HG03060 (cell line): ENCODE measurements around the gene ANKRD1.
"Not testable (repeated sequence)": the region's sequence is repeated elsewhere in the genome, so short reads cannot be mapped to it uniquely, and the experiment has no call there.

Experiments used
- ATAC-seq: cut with Tn5 transposase; IDR thresholded peaks from one replicate; pipeline ENCODE4 v1.9.1; 2021; ENCODE audit warnings: low read depth, moderate number of reproducible peaks; ENCODE audit not compliant: unreplicated experiment

ANKRD1 gene

DNA sequence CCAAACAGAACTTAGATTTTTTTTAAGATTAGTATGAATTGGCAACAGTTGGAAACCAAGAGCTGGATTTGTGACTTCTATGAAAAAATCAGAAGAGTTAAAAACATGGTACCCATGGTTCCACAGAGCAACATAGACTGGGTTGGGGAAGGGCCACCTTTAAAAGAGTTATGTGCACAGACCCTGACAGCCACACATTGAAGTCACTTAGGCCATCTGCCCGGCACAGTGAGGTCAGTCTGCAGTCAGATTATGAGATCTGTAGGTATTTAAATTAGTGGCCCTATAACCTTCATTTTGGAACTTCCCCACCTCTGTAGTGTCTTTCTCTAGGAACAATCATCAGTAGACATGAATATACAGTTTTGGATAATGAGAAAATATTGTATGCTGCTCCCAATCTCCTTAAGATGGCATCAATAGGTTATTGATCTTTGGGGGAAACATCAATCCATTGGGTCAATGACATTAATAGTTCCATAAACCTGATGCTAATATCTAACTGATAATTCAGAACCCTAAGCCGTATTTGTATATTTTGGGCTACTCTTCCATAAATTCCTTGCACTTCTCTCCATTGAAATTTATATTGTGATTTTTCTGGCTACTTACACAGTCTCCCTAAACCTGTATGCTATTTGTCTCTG lies 7.0 kb downstream of the ANKRD1 start:
- ATAC-seq = no peak

DNA sequence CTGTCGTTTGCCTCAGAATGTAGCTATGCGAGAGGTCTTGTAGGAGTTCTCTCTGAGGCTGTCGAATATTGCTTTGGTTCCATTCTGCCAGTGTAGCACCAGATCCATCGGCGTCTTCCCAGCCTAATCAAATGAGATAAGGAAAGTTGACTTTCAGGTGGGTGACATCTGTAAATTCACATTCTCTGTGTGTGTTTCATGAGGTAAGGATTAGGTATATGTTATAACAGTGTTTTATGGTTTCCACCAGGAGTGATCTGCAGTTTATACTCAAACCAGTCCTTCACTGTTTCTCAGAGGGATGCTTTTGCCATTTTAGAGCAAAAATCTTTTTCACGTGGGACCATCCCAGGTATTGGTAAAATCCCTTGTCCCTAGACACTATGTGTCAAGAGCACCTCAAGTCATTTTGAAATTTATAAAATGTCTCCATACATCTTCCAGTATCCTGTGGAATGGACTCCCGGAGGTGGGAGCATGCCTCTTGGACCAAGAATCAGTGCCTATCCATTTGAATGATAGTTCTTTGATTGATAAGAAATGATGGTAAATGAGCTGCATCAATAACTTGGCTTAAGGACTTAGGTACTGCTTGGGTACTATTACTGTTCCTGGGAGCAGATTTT lies 7.9 kb downstream of the ANKRD1 start:
- no peak for ATAC-seq

DNA sequence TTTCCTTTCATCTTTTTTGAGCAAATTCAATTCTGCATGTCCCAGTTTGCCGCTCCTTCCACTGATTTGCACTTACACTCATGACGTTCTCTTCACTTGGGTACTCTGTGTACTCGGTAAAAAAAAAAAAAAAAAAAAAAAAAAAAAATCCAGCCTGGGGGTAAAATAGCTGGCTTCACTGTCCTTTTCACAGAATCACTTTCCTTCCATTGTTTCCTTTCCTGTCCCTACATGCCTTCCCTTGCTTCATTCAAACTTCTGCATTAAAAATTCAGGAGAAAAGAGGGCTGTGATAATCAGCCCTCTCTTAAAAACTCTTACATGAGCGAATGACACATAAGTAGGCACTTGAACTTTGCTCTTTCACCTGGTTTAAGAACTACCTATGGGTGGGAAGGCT lies 8.7 kb downstream of the ANKRD1 start:
- ATAC-seq = no peak

DNA sequence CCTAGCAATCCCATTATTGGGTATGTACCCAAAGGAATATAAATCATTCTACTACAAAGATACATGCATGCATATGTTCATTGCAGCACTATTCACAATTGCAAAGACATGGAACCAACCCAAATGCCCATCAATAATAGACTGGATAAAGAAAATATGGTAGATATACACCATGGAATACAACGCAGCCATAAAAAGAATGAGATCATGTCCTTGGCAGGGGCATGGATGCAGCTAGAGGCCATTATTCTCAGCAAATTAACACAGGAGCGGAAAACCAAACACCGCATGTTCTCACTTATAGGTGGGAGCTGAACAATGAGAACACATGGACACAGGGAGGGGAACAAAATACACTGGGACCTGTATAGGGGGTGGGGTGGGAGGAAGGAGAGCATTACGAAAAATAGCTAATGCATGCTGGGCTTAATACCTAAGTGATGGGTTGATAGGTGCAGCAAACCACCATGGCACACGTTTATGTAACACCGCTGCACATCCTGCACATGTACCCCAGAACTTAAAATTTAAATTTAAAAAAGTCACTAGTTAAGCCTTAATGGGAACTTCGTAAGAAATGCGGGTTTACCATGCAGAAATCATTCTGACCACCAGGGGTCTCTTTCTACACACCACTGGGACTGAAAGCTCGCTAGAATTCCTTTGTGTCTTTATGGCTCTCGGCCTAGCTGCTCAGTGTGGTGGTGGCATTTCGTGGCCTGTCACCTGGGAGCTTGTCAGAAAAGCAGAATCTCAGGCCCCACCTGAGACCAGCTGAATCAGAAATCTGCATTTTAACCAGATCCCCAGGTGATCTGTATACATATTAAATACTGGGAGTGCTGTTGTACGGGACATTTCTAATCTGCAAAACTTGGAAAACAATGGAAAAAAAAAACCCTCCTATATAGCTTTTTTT lies 9.5 kb downstream of the ANKRD1 start:
- no peak for ATAC-seq

DNA sequence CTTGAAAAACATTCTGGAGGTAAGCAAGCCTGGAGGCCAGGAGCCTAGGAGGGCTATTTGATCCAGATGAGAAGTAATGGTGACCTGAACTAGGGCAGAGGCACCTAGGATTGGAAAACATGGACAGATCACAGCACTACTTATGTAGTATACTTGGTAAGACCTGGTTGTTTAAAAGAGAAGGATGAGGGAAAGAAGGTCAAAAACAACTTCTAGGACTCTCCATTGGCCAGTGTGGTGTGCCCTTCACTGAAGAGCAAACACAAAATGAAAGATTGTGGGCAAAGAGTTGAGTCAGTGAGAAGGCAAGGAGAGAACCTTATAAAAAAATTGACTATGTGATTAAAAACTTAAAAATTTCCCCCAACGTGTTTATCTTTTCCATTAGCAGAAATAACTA lies 14.3 kb downstream of the ANKRD1 start:
- ATAC-seq = no peak

DNA sequence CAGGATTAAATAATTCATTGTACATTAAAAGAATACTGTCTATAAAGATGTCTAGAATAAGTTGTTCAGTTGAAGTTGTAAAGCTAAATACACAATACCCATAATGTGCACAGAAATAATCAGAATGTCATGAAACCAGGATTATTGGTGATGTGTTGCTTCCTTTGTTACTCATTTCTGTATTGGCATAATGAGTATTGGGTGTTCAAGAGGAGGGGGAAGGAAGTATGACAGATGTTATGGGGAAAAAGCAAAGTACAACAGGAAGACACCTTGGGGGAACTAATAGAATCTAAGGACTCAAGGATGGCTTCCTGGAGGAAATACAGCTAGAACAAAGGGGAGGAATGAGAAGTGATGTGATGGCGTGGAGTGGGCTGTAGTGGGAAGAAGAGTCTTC lies 15.0 kb downstream of the ANKRD1 start:
- ATAC-seq = no peak

DNA sequence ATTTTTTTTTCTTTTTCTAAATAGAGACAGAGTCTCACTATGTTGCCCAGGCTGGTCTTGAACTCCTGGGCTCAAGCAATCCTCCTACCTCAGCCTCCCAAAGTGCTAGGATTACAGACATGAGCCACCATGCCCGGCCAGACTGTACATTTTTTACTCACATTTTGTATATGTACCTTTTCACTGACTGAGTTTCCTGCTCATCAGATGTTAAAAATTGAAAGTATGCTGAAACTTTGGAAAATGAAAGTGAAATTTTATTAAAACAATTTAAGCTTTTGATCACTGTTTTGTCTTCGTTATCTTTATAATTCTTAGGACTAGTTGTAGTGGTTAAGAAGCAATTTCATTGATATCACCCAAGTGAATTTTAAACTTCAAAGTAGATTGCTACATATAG lies 24.0 kb downstream of the ANKRD1 start:
- not testable (repeated sequence) for ATAC-seq

DNA sequence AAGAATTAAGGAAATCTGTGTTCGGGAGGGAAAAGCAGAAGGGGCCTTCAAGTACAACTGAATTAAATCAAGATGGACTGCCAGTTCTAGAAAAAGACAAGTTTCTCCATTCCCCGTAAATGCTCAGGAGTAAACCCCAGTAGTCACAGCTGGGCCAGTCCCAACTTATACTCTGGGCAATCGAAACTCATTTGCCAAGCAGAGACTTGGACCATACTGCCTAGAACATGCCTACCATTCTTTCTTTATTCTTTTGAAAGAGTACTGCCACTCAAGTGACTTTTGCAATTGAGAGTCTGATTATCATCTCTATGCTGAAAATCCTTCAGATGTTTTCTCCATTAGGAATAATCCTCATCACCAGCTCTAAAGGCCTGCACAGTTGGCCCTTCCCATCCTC lies 27.7 kb downstream of the ANKRD1 start:
- no peak for ATAC-seq

DNA sequence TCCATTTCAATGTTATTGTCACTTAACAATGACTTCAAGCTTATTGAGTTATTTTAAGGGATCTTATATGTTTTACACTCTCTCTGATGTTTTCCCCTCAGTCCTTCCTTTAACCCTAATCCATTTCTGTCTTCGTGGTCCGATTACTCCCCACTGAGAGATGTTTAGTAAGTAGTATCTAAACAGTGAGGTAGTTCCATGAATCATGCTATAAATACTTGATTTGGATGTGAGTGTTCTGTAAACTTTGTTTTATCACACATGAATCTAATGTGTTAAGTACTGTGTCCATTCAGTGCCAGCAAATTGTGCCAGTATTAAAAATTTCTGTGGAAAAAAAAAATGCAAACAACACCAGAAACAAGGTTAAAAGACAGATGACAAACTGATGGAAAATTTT lies 30.5 kb downstream of the ANKRD1 start:
- ATAC-seq = no peak

DNA sequence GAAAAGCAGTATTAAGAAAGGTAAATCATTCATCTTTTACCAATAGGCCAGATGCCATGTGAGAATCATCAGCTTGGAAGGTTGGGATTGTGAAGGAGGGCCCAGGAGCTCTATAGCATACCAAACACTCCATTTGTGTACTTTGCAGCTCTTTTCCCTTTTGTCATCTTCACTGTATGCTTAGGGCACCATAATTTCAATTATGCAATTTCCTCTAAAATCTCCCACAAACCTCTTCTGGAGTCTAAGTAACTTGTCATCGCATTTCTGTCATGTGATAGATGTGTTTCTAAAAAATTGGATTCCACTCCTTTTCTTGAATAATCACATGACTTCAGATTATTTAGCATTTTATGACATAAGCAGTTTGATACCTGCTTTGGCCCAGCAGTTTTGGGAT lies 31.3 kb downstream of the ANKRD1 start:
- no peak for ATAC-seq

DNA sequence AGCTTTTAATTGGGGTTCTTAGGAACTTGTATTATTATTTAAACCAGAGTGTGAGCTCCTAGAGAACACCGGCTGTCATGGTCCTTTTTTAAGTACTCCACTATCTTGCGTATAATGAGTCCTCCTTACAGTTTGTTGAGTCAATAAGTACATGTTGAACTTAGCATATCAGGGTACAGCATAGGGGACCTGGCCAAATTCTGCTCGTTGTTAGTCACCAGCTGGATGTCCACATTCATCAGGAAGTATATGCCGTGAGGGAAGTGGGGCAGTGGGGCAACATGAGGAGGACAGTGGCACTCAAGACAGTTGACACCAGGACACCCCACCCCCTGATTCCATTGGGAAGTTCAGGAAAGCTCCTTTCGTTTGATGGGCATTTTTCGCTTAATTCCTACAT lies 32.5 kb downstream of the ANKRD1 start:
- no peak for ATAC-seq

DNA sequence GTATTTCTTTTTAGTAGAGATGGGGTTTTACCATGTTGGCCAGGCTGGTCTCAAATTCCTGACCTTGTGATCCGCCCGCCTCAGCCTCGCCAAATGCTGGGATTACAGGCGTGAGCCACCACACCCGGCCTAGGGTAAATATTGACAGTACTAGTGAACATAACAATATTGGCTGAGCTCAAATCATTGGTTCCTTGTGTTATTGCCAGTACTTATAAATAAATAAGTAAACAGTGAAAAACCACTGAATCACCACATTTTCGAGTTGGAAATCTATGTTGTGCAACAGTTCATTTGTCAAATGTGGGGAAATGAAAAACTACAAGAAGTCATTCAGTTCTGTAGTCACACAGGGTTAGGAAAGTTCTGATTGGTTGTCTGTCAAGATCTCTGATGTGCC lies 33.3 kb downstream of the ANKRD1 start:
- ATAC-seq = no peak

DNA sequence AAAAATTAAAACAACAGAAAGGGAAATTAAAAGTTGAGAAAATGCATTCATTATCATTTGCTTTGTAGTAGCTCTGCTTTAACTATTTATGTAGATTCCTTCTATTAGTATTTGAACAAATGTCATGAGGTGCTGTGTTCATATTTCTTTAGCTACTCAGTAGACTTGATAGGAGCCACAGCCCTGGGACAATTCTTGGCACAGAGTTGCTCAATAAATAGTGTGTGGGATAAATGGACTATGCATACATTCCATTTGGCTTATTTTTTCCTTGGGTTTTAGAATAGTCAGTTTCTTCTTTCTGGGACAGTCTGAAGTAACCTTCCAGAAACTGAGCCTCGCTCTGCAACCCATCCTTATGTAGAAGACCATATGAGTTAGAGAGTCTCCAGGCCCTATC lies 35.7 kb downstream of the ANKRD1 start:
- no peak for ATAC-seq

DNA sequence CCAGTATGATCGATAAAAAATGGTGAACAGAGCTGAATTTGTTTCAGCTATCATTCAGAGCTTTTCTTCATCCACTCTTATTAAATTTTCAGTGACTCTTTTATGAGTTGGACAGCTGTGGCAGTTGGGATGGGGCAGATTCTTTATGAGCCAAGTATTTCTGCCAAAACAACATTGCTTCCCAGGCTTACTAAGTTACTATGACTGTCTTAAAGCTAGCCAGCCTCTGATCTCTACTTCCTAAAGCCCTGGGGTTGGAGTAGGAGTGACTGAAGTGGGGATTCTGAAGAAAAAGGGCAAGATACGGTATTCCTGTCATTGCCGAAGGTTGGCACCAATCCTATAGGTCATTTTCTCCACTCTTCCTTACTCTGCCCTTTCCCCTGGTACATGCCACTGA lies 36.5 kb downstream of the ANKRD1 start:
- no peak for ATAC-seq

DNA sequence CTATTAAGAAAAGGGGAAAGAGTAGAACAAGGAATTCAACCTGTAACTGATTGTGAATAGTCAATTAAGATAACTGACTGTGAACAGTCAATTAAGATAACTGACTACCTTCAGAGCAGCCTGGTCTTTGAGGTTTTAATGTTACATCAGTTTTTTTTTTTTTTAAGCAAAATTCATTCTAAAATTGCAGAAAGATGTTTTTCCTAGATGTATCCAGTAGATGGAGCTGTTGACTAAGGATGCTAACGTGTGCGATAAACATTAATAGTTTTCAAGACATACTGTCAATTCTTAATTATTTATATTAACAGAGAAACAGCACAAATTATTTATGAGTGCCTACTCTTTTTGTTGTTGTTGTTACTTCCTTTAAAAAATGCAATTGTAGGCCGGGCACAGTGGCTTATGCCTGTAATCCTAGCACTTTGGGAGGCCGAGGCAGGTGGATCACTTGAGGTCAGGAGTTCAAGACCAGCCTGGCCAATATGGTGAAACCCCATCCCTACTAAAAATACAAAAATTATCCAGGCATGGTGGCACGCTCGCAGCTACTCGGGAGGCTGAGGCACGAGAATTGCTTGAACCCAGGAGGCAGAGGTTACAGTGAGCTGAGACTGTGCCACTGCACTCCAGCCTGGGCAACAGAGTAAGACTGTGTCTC lies 40.7 kb downstream of the ANKRD1 start:
- not testable (repeated sequence) for ATAC-seq

DNA sequence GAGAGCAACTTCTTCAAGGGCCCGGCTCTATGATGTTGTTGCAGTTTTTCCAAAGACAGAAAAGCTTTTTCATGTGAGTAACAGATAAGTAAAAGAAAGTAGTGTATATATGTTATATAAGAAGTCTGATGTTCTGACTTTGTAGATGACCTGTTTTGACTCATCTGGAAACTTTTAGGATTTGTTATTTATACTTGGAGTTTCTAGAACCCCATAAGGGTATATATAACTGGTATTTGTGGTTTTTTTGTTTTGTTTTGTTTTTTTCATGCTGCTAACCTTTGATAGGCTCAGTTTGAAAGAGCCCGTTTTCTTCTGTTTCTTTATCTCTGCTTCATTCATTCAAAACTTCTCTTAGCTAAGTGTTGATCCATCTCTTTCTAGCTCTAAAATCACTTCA lies 41.8 kb downstream of the ANKRD1 start:
- ATAC-seq = no peak

DNA sequence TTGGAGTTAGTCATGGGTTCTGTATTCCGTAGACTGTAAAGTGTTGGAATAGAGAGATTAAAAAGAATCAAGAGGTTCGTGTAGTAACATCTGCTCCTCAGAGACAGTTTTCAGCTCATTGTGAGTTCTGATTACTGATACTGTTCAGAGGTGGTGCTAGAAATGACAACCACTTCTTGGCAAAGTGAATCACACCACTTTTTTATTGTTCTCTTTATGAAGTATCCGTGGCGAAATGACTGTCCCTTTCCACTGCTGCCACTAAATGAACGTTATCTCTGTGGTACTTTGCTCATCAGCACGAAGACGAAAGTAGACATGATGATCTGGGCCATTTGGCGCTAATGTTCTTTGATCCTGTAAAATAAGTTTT lies 48.3 kb downstream of the ANKRD1 start:
- no peak for ATAC-seq

DNA sequence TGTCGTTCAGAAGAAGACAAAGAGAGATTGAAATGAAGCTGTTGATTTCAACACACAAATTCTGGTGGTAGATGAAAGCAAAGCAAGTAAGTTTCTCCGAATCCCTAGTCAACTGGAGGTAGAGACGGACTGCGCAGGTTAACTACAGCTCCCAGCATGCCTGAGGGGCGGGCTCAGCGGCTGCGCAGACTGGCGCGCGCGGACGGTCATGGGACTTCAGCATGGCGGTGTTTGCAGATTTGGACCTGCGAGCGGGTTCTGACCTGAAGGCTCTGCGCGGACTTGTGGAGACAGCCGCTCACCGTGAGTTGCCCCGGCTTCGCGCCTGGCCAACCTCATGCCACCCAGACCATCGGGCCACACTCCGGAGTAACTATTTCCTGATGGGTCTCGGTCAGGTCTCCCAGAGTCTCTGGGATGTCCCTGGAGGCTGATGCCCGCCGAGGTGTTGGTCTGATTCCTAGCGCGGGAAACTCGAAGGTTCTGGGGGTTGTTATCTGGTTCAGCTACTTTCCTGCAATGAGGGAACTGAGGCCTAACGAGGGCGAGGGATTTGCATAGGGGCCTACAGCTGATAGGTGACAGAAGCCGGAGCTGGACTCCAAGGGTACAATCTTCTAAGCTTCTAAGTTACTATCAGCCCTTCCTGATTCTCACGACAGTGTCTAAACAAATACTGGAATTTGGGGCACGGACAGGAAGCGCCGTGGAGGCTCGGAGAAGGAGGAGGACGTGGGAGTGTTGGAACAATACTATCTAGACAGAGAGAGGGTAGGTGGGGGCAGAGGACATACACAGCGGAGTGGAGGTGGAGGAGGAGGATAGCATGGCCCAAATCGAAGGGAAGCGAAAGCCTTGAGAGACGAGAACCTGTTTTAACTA lies 48.9 kb downstream of the ANKRD1 start, which contains the start of gene RPP30:
Gene RPP30 (plus strand): TSS at position 209 of the 882 bp plus-strand sequence. CDS start 13 bp downstream, at position 222.
- peak; percentile 96 for ATAC-seq

DNA sequence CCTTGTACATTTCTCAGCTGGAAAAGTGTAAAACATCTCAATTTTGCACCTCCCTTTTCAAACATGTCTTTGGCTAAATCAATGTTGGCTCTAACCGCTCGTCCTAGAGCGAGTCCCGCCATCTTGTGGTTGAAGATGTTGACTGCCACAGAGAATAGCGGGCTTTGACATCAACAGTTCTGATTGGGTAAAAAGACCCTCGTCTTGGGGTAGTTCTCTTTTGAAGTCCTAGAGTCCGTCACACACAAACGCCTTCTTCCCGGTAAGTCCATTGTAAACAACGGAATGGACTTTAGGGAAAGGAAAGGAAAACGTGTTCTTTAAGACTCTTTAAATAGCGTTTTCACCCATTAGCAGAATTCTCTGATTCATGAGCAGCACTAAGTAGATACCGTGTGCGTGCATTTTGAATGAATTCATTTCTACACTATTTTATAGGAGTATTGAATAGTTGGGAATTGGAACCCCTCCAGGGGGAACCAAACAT lies 49.6 kb downstream of the ANKRD1 start:
- ATAC-seq = peak; percentile 34

DNA sequence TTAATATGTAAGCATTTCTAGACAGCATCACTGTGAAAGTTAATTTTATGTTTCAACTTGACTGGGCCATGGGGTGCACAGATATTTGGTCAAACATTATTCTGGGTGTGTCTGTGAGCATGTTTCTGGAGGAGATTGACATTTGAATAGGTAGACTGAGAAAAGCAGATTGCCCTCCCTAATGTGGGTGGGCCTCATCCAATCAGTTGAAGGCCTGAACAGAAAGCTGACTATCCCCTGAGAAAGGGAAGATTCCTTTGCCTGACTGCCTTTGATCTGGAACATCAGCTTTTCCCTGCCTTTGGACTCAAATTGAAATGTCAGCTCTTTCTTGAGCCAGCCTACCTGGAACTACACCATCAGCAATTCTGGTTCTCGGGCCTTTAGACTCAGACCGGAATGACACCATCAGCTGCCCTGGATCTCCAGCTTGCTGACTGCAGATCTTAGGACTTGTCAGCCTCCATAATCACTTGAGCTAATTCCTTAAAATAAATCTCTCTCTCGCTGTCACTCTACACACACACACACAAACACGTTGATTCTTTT lies 54.8 kb downstream of the ANKRD1 start:
- no peak for ATAC-seq
